Measurements from ENCODE around the gene PSIP1.
A peak's percentile ranks its signal among the peaks of the same experiment; 100 is the strongest.
"Not testable (repeated sequence)": the region's sequence is repeated elsewhere in the genome, so short reads cannot be mapped to it uniquely, and the experiment has no call there.

The PSIP1 gene

GRCh38 chr9:15510789-15511575, at the start of gene PSIP1:
TSS of gene PSIP1 (minus strand) at chr9:15510970. CDS start at chr9:15510188, 782 bp downstream.
- peak; percentile 69 to 75 for DNase-seq (ENCODE audit: low read depth in 2 of 2)

- no peak for DNase-seq (ENCODE audit: low read depth in 2 of 2)
Observed at GRCh38 chr9:15553528-15553898, 42.7 kb upstream of the PSIP1 start.

- peak; percentile 78 to 79 for DNase-seq (ENCODE audit: low read depth in 2 of 2)
Observed at GRCh38 chr9:15552636-15553527, 42.1 kb upstream of the PSIP1 start, which contains the start of gene CCDC171. TSS of gene CCDC171 (plus strand) at chr9:15553043. CDS start at chr9:15564089, 11,046 bp downstream.

- DNase-seq (ENCODE audit: low read depth in 2 of 2) = no peak
Observed at GRCh38 chr9:15549611-15550010, 38.8 kb upstream of the PSIP1 start.

- DNase-seq (ENCODE audit: low read depth in 2 of 2) = no peak
Observed at GRCh38 chr9:15543047-15543813, 32.5 kb upstream of the PSIP1 start.

- DNase-seq (ENCODE audit: low read depth in 2 of 2) = no peak
Observed at GRCh38 chr9:15542624-15543023, 31.9 kb upstream of the PSIP1 start.

- no peak for DNase-seq (ENCODE audit: low read depth in 2 of 2)
Observed at GRCh38 chr9:15541872-15542271, 31.1 kb upstream of the PSIP1 start.

GRCh38 chr9:15531380-15531779, 20.6 kb upstream of the PSIP1 start:
- no peak for DNase-seq (ENCODE audit: low read depth in 2 of 2)

GRCh38 chr9:15529566-15530324, 19.0 kb upstream of the PSIP1 start:
- DNase-seq (ENCODE audit: low read depth in 2 of 2) = no peak

GRCh38 chr9:15527035-15527434, 16.3 kb upstream of the PSIP1 start:
- DNase-seq (ENCODE audit: low read depth in 2 of 2) = not testable (repeated sequence)

- no peak for DNase-seq (ENCODE audit: low read depth in 2 of 2)
Observed at GRCh38 chr9:15525958-15526357, 15.2 kb upstream of the PSIP1 start.

GRCh38 chr9:15524845-15525455, 14.2 kb upstream of the PSIP1 start:
- no peak for DNase-seq (ENCODE audit: low read depth in 2 of 2)

- no peak for DNase-seq (ENCODE audit: low read depth in 2 of 2)
Observed at GRCh38 chr9:15522130-15522755, 11.5 kb upstream of the PSIP1 start.

- DNase-seq (ENCODE audit: low read depth in 2 of 2) = no peak
Observed at GRCh38 chr9:15521254-15521653, 10.5 kb upstream of the PSIP1 start.

GRCh38 chr9:15519831-15520230, 9.1 kb upstream of the PSIP1 start:
- no peak for DNase-seq (ENCODE audit: low read depth in 2 of 2)

- DNase-seq (ENCODE audit: low read depth in 2 of 2) = no peak
Observed at GRCh38 chr9:15513335-15513734, 2.6 kb upstream of the PSIP1 start.

GRCh38 chr9:15512889-15513288, 2.1 kb upstream of the PSIP1 start:
- DNase-seq (ENCODE audit: low read depth in 2 of 2) = no peak

- no peak for DNase-seq (ENCODE audit: low read depth in 2 of 2)
Observed at GRCh38 chr9:15512204-15512603, 1.4 kb upstream of the PSIP1 start.

GRCh38 chr9:15509931-15510788, 610 bp downstream of the PSIP1 start:
- DNase-seq (ENCODE audit: low read depth in 2 of 2) = peak; percentile 45 to 47
